ENCODE data around the gene GPATCH1.
"Not testable (repeated sequence)": the region's sequence is repeated elsewhere in the genome, so short reads cannot be mapped to it uniquely, and the experiment has no call there.

The GPATCH1 gene, protein sequence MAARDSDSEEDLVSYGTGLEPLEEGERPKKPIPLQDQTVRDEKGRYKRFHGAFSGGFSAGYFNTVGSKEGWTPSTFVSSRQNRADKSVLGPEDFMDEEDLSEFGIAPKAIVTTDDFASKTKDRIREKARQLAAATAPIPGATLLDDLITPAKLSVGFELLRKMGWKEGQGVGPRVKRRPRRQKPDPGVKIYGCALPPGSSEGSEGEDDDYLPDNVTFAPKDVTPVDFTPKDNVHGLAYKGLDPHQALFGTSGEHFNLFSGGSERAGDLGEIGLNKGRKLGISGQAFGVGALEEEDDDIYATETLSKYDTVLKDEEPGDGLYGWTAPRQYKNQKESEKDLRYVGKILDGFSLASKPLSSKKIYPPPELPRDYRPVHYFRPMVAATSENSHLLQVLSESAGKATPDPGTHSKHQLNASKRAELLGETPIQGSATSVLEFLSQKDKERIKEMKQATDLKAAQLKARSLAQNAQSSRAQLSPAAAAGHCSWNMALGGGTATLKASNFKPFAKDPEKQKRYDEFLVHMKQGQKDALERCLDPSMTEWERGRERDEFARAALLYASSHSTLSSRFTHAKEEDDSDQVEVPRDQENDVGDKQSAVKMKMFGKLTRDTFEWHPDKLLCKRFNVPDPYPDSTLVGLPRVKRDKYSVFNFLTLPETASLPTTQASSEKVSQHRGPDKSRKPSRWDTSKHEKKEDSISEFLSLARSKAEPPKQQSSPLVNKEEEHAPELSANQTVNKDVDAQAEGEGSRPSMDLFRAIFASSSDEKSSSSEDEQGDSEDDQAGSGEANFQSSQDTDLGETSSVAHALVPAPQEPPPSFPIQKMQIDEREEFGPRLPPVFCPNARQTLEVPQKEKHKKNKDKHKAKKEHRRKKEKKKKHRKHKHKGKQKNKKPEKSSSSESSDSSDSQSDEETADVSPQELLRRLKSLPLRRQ

DNA sequence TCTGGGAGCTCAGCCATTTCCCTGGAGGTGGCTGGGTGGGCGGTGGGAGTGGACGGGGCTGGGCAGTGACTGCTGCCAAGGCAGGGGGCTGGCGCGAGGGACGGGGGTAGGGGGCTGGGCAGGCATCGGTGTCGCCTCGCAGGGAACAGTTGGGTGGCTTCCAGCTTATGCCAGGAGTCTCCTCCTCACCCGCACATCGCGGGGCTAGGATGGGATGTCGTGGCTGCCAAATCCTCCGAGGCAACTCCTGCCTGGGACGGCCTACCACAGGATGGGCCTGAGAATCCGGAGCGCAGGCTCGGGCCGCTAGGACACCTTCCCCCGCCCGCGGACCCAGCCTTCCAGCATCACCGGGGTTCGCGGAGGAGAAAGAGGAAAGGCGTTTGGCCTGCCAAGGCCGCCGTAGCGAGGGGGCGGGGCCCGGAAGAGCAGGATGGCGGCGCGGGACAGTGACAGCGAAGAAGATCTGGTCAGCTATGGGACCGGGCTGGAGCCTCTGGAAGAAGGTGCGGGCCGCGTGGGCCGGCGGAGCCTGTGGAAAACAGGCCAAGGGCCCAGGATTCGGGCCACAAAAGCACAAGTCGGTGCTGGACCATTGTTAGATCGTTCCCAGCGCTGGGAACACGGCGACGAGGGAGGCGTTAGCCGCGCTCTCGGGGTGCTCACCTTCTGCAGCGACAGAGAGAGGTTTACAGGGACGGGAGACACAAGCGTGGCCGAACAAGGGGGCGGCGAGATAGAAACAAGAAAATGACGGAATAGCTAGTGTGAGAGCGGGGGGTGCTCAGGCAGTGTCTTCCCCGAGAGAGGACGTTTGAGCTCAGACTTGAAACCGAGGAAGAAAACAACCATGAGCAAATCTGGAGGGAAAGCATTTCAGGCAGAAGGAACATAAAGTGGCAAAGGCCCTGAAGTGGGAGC is at the start of gene GPATCH1:
GPATCH1 (plus strand) TSS at position 421 of the 921 bp plus-strand sequence; CDS start at position 434, 13 bp downstream.
- DNase-seq (ENCODE audit: low read depth in 2 of 2), result peak; percentile 81 to 82

DNA sequence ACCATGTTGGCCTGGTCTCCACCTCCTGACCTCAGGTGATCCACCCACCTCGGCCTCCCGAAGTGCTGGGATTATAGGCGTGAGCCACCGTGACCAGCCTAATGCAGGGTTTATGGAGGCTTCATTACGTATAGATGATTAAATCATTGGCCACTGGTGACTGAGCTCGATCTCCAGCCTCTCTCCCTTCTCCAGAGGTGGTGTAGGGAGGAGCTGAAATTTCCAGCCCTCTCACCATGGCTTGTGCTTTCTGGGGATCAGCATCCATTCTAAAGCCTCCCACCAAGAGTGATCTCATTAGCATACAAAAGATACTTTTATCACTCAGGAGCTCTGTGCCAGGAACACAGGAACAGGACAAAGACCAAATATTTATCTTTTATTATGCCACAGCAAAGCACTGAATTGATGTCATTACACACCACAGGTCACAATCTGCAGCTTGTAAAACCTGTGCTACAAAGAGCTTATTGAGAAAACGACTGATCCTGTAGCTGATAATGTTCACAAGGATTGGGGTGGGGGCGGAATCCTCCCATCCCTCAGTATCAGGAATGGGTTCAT is 48.7 kb upstream of the GPATCH1 start:
- no peak for DNase-seq (ENCODE audit: low read depth in 2 of 2)

DNA sequence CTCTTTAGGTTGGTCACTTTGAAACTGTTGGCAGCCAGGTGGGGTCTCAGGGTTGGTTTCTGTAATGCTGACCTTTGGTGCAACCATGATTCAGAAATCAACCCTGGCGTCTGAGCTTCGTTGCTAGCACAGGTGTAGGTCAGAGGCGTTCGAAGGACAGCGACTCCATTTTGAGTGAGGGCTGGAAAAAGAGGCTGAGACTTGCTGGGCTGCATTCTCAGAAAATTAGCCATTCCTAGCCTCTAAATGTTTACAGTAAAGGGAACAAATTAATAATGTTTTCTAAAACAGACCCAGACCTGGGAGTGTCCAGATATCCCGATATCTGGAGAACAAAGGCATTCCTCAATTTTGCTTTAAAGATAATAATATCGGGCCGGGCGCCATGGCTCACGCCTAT is 45.5 kb upstream of the GPATCH1 start:
- no peak for DNase-seq (ENCODE audit: low read depth in 2 of 2)

DNA sequence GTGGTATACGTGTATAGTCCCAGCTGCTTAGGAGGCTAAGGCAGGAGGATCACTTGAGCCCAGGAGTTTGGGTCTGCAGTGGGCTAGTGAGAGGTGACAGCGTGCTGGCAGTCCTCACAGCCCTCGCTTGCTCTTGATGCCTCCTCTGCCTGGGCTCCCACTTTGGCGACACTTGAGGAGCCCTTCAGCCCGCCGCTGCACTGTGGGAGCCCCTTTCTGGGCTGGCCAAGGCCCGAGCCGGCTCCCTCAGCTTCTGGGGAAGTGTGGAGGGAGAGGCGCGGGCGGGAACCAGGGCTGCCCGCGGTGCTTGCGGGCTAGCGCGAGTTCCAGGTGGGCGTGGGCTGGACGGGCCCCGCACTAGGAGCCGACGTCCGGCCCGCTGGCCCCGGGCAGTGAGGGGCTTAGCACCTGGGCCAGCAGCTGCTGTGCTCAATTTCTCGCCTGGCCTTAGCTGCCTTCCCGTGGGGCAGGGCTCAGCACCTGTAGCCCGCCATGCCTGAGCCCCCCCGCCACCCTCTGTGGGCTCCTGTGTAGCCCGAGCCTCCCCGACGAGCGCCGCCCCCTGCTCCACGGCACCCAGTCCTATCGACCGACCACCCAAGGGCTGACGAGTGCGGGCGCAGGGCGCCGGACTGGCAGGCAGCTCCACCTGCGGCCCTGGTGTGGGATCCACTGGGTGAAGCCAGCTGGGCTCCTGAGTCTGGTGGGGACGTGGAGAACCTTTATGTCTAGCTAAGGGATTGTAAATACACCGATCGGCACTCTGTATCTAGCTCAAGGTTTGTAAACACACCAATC is 44.4 kb upstream of the GPATCH1 start:
- not testable (repeated sequence) for DNase-seq (ENCODE audit: low read depth in 2 of 2)

DNA sequence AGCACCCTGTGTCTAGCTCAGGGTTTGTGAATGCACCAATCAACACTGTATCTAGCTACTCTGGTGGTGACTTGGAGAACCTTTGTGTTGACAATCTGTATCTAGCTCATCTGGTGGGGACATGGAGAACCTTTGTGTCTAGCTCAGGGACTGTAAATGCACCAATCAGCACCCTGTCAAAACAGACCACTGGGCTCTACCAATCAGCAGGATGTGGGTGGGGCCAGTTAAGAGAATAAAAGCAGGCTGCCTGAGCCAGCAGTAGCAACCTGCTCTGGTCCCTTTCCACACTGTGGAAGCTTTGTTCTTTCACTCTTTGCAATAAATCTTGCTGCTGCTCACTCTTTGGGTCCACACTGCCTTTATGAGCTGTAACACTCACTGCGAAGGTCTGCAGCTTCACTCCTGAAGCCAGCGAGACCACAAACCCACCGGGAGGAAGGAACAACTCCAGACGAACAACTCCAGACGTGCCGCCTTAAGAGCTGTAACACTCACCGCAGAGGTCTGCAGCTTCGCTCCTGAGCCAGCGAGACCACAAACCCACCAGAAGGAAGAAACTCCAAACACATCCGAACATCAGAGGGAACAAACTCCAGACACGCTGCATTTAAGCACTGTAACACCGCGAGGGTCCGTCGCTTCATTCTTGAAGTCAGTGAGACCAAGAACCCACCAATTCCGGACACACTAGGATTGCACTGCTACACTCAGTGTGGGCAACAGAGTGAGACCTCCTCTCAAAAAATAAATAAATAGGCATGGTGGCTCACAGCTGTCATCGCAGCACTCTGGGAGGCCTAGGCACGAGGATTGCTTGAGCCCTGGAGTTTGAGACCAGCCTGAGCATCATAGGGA is 43.6 kb upstream of the GPATCH1 start:
- DNase-seq (ENCODE audit: low read depth in 2 of 2), result not testable (repeated sequence)

DNA sequence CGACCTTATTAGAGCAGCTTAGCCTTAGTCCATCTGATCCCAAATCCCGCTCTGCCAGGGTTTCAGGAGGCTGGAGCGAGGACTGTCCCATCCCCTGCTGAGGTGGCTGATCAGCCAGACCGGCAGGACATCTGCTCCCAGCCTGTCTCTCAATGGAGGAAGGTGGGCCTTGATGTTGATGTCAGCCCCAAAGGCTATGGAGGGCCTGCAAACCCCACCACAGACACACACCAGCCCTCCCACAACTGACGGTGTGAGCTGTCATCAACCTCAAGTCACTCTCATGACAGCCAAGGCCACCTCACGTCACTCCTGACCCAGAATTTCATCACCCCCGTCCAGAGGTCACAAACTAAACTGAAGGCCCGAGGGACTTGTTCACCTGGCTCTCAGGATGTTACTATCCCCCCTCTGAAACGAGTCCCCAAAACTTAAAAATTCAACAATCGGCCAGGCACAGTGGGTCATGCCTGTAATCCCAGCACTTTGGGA is 41.8 kb upstream of the GPATCH1 start:
- no peak for DNase-seq (ENCODE audit: low read depth in 2 of 2)

DNA sequence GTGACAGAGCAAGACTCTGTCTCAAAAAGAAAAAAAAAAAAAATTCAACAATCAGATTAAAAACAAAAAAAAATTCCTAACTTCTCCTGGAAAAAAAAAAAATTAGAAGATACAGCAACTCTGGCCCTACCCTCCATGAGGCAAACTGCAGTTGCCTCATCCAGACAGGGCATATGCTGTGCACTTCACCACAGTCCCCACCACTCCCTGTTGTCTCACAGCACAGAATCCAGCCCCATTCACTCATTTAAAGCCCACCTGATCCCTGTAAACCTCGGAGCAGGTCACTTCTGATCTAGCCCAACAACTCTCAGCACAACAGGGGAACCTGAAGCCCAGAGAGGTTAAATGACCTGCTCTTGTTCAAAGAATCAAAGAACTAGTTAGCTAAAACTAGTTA is 41.2 kb upstream of the GPATCH1 start:
- DNase-seq (ENCODE audit: low read depth in 2 of 2), result no peak

DNA sequence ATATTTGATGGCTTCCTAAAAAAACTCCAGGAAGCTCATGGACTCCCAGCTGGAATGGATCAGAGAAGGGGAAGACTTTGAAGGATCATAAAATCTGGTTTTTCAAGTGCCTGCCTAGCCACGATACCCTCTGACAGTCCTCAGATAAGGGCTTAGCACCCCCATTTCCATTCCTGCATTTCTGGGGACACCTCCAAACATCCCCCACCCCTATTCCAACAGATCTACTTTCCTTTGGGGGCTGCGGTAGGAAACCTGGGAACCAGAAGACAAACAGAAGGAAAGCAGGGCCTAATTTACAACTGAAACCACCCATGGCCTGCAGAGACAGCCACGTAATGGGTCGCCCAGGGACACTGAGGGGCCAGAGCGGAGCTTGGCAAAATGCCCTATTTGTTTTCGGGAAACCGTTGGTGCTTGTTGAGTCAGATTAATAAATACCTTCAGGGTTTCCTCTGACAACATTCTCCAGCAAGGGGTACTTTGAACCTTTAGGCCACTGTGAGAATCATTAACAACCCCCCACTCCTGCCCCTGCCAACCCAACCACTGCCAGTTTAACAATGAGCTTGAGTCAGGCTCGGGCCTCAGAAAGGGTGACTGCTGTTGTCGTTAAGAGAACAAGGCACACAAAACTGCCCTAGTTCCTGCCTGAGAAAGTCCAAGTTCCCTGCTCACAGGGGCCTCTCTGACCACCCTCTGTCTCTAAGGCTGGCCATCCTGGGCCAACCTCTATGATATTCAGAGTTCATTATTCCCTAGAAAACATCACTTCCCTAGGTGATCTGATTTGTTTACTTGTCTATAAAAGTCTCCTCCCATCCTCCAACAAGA is 39.8 kb upstream of the GPATCH1 start:
- DNase-seq (ENCODE audit: low read depth in 2 of 2), result no peak

DNA sequence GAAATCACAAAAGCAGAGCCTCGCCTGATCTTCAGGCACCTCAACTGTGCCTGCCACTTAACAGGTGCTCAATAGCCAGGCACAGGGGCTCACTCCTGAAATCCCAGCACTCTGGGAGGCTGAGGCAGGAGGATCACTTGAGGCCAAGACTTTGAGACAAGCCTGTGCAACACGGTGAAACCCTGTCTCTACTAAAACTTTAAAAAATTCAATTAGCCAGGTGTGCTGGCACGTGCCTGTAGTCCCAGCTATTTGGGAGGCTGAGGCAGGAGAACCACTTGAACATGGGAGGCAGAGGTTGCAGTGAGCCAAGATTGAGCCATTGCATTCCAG is 39.2 kb upstream of the GPATCH1 start:
- DNase-seq (ENCODE audit: low read depth in 2 of 2), result not testable (repeated sequence)

DNA sequence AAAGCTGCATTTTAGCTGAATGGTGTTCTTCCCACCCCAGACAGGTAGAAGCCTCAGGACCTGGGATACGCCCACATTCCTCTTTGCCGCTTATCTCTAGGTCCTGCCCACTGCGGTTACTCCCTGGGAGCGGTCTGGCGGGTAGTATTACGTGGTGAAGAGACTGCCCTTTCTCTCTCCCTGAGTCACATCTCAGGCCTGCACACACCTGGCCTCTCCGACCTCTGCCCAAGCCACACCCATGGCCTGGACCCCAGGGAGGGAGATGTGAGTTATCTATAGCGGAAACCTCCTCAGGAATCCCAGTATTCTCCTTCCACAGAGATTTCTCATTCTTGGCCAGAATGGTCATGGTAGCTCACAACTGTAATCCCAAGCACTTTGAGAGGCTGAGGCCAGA is 33.6 kb upstream of the GPATCH1 start:
- no peak for DNase-seq (ENCODE audit: low read depth in 2 of 2)

DNA sequence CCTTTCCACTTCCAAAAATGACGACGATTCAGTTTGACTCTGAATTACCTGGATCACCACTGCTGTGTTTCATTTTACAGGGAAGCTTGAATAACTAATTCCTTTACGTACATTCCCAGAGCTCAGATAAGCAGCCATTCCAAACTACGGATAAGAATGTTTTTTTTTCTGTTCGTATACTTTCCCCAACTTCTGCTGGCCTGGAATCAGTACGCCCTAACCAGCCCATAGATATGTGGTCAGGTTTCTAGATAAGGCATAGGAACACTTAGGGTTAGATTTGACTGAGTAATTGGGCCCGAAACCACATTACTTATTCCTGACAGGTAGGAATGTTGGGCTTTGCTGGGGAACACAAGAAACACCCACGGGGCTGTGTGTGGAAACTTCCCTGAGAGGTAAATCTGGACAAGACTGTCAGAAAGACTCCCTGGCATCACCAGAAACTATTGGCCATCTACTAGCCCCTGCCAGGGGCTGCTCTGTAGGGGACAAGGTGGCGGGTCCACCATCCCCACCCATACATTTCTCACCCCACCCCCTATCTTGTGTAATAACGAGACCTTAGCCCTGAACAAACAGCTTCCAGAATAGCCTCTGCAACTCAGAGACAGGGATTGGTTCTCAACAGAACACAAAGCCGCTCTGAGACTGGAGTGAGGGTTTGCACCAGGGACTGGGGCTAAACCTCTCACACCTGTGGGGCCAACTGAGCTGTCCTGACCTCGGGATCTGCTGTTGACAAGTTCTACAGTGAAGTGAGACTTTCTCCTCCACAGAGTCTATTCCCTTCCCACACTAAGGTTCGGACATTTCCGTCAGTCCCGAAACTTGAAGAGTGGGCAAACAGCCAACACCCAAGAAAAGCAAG is 31.9 kb upstream of the GPATCH1 start:
- no peak for DNase-seq (ENCODE audit: low read depth in 2 of 2)

DNA sequence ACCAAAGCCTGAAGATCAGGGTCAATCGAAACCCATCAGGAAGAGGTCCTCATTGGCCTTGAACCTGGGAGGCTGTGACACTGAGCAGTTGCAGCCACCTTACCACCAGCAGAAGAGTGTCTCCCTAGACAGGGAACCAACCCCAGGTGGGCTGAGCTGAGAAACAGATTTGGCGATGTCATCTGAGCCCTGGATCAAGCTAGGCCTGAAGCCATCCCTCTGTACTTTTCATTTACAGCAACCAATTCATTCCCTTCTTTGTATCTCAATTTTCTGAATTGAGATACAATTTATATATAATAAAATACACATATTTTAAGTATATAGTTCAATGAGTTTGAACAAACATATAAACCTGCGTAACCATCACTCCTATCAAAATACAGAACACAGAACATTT is 30.9 kb upstream of the GPATCH1 start:
- DNase-seq (ENCODE audit: low read depth in 2 of 2), result no peak

DNA sequence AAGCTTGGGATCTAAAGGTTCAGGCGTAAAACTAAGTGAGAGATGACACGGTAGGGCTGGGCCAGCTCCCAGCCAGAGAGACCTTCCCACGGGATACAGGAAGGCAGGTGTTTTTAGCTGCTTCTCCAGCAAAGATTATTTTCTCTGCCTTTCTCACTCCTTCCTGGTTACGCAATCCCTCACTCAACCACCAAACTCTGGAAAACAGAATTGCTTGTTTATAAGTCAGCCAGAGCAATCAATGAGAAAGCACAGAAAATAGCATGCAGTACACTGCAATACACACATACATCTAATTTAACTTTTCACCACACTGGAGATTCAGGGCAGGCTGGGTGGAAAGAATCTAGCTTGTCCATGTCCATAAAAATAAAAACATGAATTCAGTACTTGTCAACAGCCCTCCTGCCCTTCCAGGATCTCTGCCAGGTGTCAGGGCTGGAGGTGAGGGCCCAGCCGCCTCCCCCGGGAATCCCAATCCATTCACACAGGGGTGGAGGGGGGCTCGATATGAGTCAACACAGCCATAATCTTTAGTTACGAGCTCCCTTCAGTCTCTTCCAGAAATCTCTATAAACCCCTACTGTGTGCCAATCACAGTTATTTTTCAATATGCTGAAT is 28.5 kb upstream of the GPATCH1 start:
- DNase-seq (ENCODE audit: low read depth in 2 of 2), result no peak

DNA sequence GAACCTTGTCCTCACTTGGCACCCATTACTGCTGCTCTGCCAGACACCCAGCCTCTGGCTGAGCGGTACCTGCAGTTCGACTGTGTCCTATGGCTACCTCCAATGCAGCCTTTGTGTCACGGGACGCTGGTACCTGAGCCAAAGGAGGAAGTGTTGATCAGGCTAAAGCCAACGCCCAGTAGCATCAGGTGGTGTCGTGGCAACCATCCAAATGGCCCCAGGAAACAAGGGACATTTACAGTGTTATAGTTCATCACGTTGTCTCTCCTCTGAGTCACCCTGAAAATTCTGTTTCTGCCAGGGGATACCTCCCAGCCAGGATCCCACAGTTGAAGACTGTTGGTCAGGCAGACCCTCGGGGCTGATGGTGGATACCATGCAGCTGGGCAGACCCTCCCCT is 26.4 kb upstream of the GPATCH1 start:
- DNase-seq (ENCODE audit: low read depth in 2 of 2), result no peak

DNA sequence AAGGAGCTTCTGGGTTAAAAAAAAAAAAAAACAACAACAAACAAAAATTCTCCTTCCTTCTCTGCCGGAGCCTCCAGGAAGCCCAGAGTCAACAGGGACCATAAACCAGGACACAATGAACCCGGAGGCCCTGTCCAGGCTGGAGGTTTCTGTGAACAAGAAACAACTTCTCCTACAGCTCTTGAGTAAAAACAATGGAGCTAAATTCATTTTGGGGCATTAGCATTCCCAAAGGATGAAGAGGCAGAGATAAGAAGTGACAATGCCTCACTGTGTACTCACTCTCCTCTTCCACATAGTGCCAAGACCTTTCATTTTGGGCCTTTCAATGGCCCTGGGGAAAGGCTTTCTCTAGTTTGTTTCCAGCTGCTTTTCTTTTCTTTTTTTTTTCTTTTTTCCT is 25.3 kb upstream of the GPATCH1 start:
- DNase-seq (ENCODE audit: low read depth in 2 of 2), result no peak

DNA sequence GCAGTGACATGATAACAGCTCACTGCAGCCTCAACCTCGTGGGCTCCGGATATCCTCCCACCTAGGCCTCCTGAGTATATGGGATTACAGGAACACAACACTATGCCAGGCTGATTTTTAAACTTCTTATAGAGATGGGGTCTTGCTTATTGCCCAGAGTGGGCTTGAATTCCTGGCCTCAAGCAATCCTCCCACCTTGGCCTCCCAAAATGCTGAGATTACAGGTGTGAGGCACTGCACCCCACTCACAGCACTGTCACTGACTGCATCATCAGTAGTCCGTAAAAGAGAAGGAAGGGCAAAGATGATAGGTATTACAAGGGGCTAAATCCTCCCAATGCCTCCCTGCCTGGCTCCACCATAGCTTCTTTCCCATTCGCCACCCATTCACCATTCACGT is 20.4 kb upstream of the GPATCH1 start:
- no peak for DNase-seq (ENCODE audit: low read depth in 2 of 2)

DNA sequence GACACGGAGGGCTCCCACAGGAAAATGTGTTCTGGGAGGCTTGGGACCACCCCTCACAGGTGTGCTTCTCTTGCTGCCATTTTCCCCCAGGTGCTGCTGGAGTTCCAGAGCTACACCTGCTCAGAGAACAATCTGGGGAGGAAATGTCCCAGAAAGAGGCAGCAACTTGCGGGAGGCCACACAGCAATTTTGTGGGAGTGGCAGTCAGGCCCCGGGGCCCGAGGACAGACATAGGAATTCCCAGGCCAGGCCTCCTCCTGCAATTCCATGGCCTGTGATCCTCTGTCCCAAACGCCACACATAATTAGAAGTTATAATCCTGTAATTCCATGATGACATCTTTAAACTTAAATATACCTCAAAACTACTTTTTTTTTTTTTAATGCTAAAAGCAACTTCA is 18.1 kb upstream of the GPATCH1 start:
- no peak for DNase-seq (ENCODE audit: low read depth in 2 of 2)

Measured in activated CD4-positive, alpha-beta T cell treated with anti-CD3 and anti-CD28 coated beads for 24 hours (primary cell).